KOPT-K1 (cell line): ENCODE measurements around the gene CHD9.

Experiments used
- H3K27ac ChIP-seq: fragments of 200-600 bp; sonication (generic); 2 replicates; pipeline ENCODE4 v1.5.1; 2016; ENCODE audit warnings: antibody characterized with exemption, mild to moderate bottlenecking, low read depth, low read length; ENCODE audit not compliant: poor library complexity, severe bottlenecking
- H3K36me3 ChIP-seq: fragments of 200-600 bp; sonication (generic); 2 replicates; pipeline ENCODE4 v1.5.1; 2017; ENCODE audit warnings: antibody characterized with exemption, mild to moderate bottlenecking, low read length, moderate library complexity; ENCODE audit not compliant: insufficient read depth
- H3K9me3 ChIP-seq: fragments of 200-600 bp; sonication (generic); 2 replicates; pipeline ENCODE4 v1.5.1; 2017; ENCODE audit warnings: antibody characterized with exemption, low read length, mild to moderate bottlenecking; ENCODE audit not compliant: insufficient read depth, poor library complexity, severe bottlenecking

Gene CHD9

GRCh38 chr16:53090591-53091411 lies 36.0 kb downstream of the CHD9 start:
- Histone ChIP-seq H3K27ac (no peak overlapping the region), H3K36me3 (no peaks in the 10 kb centered on the region), H3K9me3 (no peaks in the 10 kb centered on the region)

DNA sequence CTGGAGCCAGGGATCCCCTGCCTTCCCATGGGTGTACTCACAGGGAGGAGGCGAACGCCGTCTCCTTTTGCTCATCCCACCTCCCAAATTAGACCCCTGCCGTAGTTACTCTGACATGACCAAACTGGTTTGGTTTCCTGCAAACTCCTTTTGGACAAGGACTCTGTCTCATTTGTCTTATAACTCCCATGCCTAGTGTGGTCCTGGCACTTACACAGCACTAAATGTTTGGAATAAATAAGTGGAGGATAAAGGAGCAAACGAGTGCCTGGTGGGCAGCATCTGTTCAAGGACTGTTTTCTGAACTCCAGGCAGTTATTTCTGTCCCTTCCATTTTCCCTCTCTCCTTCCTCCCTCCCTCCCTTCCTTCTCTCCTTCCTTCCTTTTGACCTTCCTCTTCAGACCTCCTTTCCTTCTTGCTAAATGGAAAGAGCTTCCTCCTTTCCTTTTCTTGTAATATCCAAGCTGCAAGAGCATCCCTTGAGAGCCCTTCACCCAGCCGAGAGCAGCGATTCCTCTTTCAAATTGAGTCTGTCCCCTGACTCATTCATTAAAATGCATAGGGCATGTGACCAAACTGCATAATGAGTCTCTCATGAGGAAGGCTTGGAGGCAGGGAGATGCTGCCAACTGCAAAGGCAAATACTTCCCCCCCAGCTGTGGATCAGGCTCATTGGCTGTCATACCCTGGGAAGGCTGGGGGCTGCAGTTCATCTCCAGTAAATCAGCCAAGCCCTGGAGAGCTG lies 36.8 kb downstream of the CHD9 start:
- no peak overlapping the region for H3K27ac ChIP-seq

DNA sequence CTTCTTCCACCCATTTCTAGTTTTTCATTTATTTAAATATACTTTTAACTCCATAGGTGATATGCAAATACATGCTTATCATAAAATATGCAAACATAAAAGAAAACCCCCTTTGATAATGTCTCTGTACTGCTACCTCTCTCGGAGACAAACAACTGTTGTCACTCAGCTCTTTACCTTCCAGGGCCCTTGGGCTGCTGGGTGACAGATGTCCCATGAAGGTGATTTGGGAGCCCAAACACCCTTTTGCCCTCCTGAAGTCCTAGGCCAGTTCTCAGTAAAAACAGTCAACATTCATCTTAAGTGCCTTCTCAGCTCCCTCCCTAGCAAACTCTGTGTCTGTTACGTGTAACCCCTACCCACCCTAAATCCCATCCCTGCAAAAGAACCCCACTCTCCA lies 37.5 kb downstream of the CHD9 start:
- H3K36me3 ChIP-seq, result no peaks in the 10 kb centered on the region
- no peaks in the 10 kb centered on the region for H3K9me3 ChIP-seq
- H3K27ac ChIP-seq, result no peak overlapping the region

More for the DNA sequence above, 36.8 kb downstream of the CHD9 start:
- no peaks in the 10 kb centered on the region for H3K36me3 ChIP-seq
- no peaks in the 10 kb centered on the region for H3K9me3 ChIP-seq

GRCh38 chr16:53093162-53093744 lies 38.5 kb downstream of the CHD9 start:
- Histone ChIP-seq H3K27ac (no peak overlapping the region), H3K9me3 (no peaks in the 10 kb centered on the region), H3K36me3 (no peaks in the 10 kb centered on the region)

DNA sequence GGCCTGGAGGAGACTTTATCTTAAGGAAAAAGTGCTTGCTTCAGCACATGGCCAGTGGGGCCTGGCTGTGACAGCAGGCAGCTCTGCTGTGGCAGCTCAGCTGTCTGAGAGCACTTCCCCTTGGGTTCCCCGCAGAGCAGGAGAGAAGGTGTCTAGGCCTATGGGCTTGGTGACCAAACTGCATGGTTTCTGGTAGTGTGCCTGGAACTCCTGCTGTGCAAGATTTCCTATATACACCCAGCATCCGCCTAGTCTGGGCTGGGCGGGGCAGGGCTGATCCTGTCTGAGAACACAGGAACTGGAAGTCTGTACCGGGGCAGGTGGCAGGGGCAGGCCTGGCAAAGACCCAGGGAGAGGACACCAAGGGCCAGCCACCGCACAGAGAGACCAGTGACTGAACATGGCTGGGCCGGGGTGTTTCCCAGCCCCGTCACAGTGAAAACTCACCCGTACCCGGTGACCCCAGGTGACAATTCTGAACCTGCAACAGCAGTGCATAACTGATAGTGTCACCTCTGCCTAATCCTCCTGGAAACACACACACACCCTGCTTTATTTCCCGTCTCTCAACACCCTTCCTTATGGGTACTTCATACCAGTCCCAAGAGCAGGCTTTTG lies 39.3 kb downstream of the CHD9 start:
- no peaks in the 10 kb centered on the region for H3K9me3 ChIP-seq

DNA sequence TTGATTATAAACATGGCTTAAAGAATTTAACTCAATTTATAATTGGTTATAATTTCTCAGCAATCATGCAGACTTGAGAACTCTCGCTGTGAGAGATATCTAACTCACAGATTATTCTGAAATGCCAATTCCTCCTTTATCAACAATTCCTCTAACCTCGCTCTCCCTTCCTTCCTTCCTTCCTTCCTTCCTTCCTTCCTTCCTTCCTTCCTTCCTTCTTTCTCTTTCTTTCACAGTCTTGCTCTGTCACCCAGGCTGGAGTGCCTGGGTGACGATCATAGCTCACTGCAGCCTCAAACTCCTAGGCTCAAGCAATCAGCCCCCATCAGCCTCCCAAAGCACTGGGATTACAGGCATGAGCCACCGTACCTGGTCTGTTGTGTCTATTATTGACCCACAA lies 42.4 kb downstream of the CHD9 start:
- no peaks in the 10 kb centered on the region for H3K36me3 ChIP-seq
- H3K9me3 ChIP-seq, result no peaks in the 10 kb centered on the region
- no peak overlapping the region for H3K27ac ChIP-seq

More for the DNA sequence above, 39.3 kb downstream of the CHD9 start:
- Histone ChIP-seq H3K36me3 (no peaks in the 10 kb centered on the region), H3K27ac (no peak overlapping the region)

DNA sequence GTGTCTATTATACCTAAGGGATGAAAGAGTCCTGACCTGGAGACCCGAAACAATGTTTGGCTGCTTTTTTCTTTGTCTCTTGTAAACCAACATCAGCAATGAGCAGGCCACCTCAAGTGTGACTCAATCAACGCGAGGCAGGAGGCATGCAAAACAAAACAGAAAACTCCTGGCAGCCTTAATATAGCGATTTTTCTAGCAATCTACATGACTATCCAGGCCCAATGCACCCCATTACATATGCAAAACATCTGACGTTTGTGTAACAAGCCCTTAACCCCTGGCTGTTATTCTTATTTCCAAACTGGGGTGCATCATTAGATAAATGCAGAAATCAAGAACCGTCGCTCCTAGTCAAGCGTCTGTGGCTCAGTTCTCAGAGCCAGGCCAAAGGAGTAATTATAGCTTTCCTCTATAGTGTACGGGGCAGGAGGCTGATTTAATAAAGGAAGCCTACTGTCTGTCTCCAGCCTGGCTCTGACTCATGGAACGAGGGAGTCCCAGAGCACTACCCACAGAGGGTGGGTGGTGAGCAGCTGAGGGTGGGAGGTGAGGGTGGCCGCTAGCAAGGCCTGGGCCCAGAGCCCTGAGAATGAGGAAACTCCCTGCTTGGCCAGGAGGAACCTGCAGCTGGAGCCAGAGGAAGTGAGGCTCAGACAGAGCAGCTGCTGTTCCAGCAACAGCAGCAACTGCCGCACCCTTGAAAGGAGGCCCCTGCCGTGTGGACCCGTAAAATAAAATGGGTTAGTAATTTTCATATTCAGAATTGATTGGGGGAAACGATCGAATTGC lies 43.9 kb downstream of the CHD9 start:
- Histone ChIP-seq H3K36me3 (no peaks in the 10 kb centered on the region), H3K9me3 (no peaks in the 10 kb centered on the region), H3K27ac (peak overlapping the region; percentile 91)

GRCh38 chr16:53099318-53100130 lies 44.7 kb downstream of the CHD9 start:
- H3K36me3 ChIP-seq, result no peaks in the 10 kb centered on the region
- no peaks in the 10 kb centered on the region for H3K9me3 ChIP-seq
- peak overlapping the region; percentile 91 for H3K27ac ChIP-seq

DNA sequence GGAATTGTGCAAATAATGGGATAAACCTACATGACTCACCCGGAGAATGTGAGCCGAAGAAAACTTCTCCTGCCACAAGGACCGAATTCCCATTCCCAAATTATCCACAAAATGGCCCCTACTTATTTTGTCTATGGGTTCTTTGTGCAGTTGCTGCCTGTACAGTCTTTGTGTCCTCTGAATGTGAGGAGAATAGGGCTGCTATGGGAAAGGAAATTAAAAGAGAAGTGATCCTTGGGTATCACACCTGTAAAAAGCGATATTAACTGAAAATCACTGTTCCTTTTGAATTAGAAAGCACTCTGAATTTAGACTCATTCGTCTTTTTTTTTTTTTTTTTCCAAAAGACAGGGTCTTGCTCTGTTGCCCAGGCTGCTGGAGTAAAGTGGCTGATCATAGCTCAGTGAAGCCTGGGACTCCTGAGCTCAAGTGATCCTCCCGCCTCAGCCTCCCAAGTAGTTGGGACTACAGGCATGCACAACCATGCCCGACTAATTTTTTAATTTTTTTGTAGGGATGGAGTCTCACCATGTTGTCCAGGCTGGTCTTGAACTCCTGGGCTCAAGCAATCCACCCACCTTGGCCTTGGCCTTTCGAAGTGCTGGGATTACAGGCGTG lies 45.4 kb downstream of the CHD9 start:
- Histone ChIP-seq H3K9me3 (no peaks in the 10 kb centered on the region), H3K36me3 (no peaks in the 10 kb centered on the region), H3K27ac (peak overlapping the region; percentile 91)

DNA sequence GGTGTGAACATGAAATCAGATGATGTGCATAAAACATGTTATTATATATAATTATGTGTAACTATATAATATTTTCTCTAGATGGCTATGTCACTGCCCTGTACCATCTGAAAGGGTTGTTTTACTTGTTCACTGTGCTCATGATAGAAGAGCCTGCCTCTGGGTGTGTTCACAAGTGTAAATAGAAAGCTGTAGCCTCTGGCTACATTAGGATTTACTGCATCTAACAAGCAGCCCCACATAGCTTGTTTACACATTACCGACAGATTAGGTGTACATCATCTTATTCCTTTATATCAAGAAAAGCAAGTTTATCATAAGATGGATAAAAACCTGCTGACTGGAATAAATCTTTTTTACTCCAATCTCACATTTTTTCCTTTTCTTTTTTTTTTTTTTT lies 46.1 kb downstream of the CHD9 start:
- Histone ChIP-seq H3K27ac (no peak overlapping the region), H3K9me3 (no peaks in the 10 kb centered on the region), H3K36me3 (no peaks in the 10 kb centered on the region)

GRCh38 chr16:53103811-53104210 lies 49.0 kb downstream of the CHD9 start:
- Histone ChIP-seq H3K36me3 (no peaks in the 10 kb centered on the region), H3K27ac (no peak overlapping the region), H3K9me3 (no peaks in the 10 kb centered on the region)

- no peak overlapping the region for H3K27ac ChIP-seq
- no peaks in the 10 kb centered on the region for H3K9me3 ChIP-seq
- no peaks in the 10 kb centered on the region for H3K36me3 ChIP-seq
These were observed 50.8 kb downstream of the CHD9 start for GRCh38 chr16:53105565-53105964.

- Histone ChIP-seq H3K9me3 (no peaks in the 10 kb centered on the region), H3K27ac (no peak overlapping the region), H3K36me3 (no peaks in the 10 kb centered on the region)
These were observed 56.4 kb downstream of the CHD9 start for GRCh38 chr16:53111078-53111791.
